ENCODE data around the gene CAPN14. TPM values are rescaled to one million over a fixed set of nuclear protein-coding genes. Genes with fewer than 3 reads are reported as not detected.
A peak's percentile ranks its signal among the peaks of the same experiment; 100 is the strongest.

CAPN14 gene
- total RNA-seq, 1 experiment from 2014 or later: not detected

DNA sequence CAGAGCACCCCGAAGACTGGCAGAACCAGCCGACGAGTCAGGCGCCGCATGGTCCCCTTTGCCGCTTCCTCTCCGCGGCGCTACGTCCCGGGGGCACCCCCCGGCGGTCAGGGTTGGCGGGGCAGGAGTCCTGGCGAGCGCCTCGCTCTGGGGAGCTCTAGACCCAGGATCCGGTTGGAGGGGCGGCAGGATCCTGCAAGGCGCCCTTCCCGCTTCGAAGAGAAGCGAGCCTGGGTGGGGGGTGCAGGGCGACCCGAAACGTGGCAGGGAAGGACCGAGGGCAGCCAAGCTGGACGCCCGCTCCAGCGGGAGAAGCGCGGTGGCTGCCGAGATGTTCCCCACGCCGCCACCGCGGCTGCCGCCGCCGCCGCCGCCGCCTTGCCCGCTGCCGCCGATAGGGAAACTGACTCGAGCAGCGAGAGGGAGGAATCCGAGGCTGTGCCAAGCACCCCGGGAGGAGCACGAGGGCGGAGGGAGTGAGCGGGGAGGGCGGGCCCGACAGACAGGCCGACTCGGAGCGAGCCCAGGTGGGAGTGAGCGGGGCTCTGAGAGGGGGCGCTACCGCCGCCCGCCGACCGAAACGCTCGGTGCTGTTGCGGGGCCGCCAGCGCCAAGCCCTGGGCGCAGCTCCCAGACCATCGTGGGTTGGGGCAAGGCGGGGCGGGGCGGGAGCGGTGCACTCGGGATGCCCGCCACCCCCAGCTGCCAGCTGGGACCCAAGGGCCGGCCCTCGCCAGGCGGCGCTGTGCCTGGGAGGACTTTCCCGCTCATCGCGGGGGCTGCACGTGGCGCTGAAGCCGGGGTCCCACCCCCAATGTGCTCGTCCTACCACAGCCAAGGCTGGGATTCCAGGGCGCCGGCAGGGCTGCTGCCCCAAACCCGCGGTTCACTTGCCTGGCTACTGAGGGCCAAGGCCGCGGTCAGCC lies 79.0 kb downstream of the CAPN14 start, which contains the start of gene GALNT14:
GALNT14 (minus strand) TSS at position 404 of the 926 bp plus-strand sequence; CDS start at position 50, 354 bp downstream.
- H2AFZ ChIP-seq (ENCODE audit: low read depth, low read length, poor library complexity, severe bottlenecking): no peak within 1 kb of the TSS
- POLR2A ChIA-PET: no interaction called here
- peak within 1 kb of the TSS; percentile 81 for H3K4me2 ChIP-seq (ENCODE audit: low read length)
- RAD21 ChIA-PET (ENCODE audit: low non-redundant PET in 1 of 2, low total read pairs in 2 of 2, uncharacterized antibody in 2 of 2, unreplicated experiment in 2 of 2): no interaction called here
- intact Hi-C loops (cut with micrococcal nuclease): no loop called here
- DNase-seq (ENCODE audit: low read depth, low spot score): no peak
- H3K9ac ChIP-seq (ENCODE audit: low read length): peak within 1 kb of the TSS; percentile 64
- H3K9me3 ChIP-seq (ENCODE audit: control insufficient read depth in 1 of 2, insufficient read depth in 1 of 2, low read depth in 1 of 2, low read length in 2 of 2): no peaks in the 10 kb centered on the region
- peaks cover 17% of the 10 kb centered on the region for H3K27me3 ChIP-seq (ENCODE audit: insufficient read depth, low read length)
- CTCF ChIA-PET: interaction anchor here (0.8 to 1.4 kb wide), 4 partner anchors 9 to 427 kb away, joined by 3 to 4 read pairs (median 4); no protein-coding TSS in a partner anchor
- H4K20me1 ChIP-seq (ENCODE audit: insufficient read depth): no peaks in the 10 kb centered on the region; the same call in none of the 2 replicates
- BruUV-seq (replicated peaks): no TSS peak
- peak within 1 kb of the TSS; percentile 49 to 62 for H3K4me3 ChIP-seq (replicated peaks in 1 of 2; ENCODE audit: low read depth in 1 of 2, low read length in 2 of 2)
- ATAC-seq: peak; percentile 76
- H3K9me2 ChIP-seq (ENCODE audit: insufficient read depth): no peaks in the 10 kb centered on the region
- H3K36me3 ChIP-seq (ENCODE audit: control insufficient read depth in 1 of 2, insufficient read depth in 2 of 2, low read length in 2 of 2): no peaks in the 10 kb centered on the region
- peaks cover 31% of the 10 kb centered on the region; the same call in 1 of the 2 replicates for H3K79me2 ChIP-seq (ENCODE audit: insufficient read depth, low read length)
- peak within 1 kb of the TSS; percentile 54 for H3K27ac ChIP-seq (ENCODE audit: low read depth, low read length)
- H3K4me1 ChIP-seq (ENCODE audit: control insufficient read depth in 1 of 2, insufficient read depth in 2 of 2, low read length in 2 of 2): peaks cover 0 to 17% of the 10 kb centered on the region in 2 experiments; a peak in 2 of 4 replicates
- TF ChIP-seq ZNF274 (IDR thresholded peaks at IDR 0.05; ENCODE audit: low read depth, low read length) (no peak), EGR1 (IDR thresholded peaks at IDR 0.05; ENCODE audit: low read depth) (peak; percentile 24; the same call in 1 of the 2 replicates), POLR2A (IDR thresholded peaks at IDR 0.05; ENCODE audit: borderline replicate concordance, extremely low read depth, insufficient read depth, insufficient read length) (no peak), SIN3A (IDR thresholded peaks at IDR 0.05; ENCODE audit: low read depth) (no peak), TCF7L2 (IDR thresholded peaks at IDR 0.05; ENCODE audit: borderline replicate concordance, extremely low read depth, insufficient read depth, insufficient read length) (no peak), EZH2phosphoT487 (IDR thresholded peaks at IDR 0.05; ENCODE audit: borderline replicate concordance) (no peak), ELF1 (IDR thresholded peaks at IDR 0.05; ENCODE audit: borderline replicate concordance, low read depth) (no peak), YY1 (IDR thresholded peaks at IDR 0.05; ENCODE audit: extremely low read depth, insufficient replicate concordance, low read depth, low read length) (no peak), ZFX (IDR thresholded peaks at IDR 0.05) (no peak), CBX3 (IDR thresholded peaks at IDR 0.05; ENCODE audit: low read depth) (peak; percentile 90), RAD21 (IDR thresholded peaks at IDR 0.05; ENCODE audit: low read depth) (peak; percentile 49), FOSL1 (IDR thresholded peaks at IDR 0.05; ENCODE audit: low read depth) (no peak)
- TF ChIP-seq, protein P1, sequence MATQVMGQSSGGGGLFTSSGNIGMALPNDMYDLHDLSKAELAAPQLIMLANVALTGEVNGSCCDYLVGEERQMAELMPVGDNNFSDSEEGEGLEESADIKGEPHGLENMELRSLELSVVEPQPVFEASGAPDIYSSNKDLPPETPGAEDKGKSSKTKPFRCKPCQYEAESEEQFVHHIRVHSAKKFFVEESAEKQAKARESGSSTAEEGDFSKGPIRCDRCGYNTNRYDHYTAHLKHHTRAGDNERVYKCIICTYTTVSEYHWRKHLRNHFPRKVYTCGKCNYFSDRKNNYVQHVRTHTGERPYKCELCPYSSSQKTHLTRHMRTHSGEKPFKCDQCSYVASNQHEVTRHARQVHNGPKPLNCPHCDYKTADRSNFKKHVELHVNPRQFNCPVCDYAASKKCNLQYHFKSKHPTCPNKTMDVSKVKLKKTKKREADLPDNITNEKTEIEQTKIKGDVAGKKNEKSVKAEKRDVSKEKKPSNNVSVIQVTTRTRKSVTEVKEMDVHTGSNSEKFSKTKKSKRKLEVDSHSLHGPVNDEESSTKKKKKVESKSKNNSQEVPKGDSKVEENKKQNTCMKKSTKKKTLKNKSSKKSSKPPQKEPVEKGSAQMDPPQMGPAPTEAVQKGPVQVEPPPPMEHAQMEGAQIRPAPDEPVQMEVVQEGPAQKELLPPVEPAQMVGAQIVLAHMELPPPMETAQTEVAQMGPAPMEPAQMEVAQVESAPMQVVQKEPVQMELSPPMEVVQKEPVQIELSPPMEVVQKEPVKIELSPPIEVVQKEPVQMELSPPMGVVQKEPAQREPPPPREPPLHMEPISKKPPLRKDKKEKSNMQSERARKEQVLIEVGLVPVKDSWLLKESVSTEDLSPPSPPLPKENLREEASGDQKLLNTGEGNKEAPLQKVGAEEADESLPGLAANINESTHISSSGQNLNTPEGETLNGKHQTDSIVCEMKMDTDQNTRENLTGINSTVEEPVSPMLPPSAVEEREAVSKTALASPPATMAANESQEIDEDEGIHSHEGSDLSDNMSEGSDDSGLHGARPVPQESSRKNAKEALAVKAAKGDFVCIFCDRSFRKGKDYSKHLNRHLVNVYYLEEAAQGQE (IDR thresholded peaks at IDR 0.05; ENCODE audit: low read depth): no peak
- TF ChIP-seq, protein P2, sequence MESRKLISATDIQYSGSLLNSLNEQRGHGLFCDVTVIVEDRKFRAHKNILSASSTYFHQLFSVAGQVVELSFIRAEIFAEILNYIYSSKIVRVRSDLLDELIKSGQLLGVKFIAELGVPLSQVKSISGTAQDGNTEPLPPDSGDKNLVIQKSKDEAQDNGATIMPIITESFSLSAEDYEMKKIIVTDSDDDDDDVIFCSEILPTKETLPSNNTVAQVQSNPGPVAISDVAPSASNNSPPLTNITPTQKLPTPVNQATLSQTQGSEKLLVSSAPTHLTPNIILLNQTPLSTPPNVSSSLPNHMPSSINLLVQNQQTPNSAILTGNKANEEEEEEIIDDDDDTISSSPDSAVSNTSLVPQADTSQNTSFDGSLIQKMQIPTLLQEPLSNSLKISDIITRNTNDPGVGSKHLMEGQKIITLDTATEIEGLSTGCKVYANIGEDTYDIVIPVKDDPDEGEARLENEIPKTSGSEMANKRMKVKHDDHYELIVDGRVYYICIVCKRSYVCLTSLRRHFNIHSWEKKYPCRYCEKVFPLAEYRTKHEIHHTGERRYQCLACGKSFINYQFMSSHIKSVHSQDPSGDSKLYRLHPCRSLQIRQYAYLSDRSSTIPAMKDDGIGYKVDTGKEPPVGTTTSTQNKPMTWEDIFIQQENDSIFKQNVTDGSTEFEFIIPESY (IDR thresholded peaks at IDR 0.05; ENCODE audit: extremely low read depth, insufficient replicate concordance, low read length): no peak
- TF ChIP-seq, protein P3, sequence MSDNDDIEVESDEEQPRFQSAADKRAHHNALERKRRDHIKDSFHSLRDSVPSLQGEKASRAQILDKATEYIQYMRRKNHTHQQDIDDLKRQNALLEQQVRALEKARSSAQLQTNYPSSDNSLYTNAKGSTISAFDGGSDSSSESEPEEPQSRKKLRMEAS (IDR thresholded peaks at IDR 0.05): peak; percentile 98
- TF ChIP-seq, protein P4, sequence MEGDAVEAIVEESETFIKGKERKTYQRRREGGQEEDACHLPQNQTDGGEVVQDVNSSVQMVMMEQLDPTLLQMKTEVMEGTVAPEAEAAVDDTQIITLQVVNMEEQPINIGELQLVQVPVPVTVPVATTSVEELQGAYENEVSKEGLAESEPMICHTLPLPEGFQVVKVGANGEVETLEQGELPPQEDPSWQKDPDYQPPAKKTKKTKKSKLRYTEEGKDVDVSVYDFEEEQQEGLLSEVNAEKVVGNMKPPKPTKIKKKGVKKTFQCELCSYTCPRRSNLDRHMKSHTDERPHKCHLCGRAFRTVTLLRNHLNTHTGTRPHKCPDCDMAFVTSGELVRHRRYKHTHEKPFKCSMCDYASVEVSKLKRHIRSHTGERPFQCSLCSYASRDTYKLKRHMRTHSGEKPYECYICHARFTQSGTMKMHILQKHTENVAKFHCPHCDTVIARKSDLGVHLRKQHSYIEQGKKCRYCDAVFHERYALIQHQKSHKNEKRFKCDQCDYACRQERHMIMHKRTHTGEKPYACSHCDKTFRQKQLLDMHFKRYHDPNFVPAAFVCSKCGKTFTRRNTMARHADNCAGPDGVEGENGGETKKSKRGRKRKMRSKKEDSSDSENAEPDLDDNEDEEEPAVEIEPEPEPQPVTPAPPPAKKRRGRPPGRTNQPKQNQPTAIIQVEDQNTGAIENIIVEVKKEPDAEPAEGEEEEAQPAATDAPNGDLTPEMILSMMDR (IDR thresholded peaks at IDR 0.05 in 2 of 3, conservative IDR thresholded peaks at IDR 0.05 in 1 of 3; ENCODE audit: borderline replicate concordance in 1 of 3, insufficient read depth in 1 of 3, low read depth in 2 of 3, low read length in 2 of 3): peak; percentile 37 to 57 (median 54)
- TF ChIP-seq, protein P5, sequence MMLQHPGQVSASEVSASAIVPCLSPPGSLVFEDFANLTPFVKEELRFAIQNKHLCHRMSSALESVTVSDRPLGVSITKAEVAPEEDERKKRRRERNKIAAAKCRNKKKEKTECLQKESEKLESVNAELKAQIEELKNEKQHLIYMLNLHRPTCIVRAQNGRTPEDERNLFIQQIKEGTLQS (IDR thresholded peaks at IDR 0.05): no peak
